GM18858 (cell line): ENCODE results near the gene CLDN6.

ENCODE experiments used
- ATAC-seq: cut with Tn5 transposase; IDR thresholded peaks from one replicate; pipeline ENCODE4 v1.9.1; 2021; ENCODE audit not compliant: unreplicated experiment

The CLDN6 gene

GRCh38 chr16:2973093-2973492, 44.9 kb downstream of the CLDN6 start:
- no peak for ATAC-seq

DNA sequence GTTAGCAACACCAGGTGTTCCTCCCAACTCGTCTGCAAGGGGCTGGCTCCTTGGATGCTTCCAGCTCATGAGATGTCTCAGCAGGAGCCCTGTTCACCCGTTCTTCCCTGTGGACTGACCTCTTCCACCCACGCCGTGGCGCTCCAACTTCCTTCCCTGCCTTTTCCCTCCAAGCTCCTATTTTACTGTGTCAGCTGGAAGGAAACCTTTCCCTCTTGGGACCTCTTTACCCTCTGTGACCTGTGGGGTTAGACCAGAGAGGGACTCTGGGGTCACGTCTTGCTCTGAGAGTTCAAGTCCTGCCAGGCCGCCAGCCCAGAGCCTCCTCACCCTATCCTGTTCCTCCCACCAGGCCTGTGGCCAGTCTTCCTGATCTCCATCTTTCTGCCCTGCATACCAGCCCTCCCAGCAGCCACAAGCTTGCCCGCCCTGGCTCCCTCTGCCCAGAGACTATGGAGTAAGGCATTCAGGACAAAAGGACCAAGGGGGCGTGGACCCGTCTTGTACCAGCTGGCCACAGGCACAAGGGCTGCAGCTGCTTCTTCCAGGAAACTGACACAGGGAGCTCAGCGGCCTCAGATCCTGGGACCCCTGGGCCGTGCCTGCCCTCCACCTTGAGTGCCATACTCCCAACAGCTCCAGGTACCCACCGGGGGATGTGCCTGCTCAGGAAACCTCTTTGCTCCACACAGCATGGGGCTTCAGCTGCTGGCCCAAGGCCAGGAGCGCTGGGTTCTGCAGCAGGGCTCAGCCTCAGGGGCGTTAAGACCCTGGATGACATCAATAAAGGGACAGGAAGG, 45.8 kb downstream of the CLDN6 start:
- no peak for ATAC-seq

DNA sequence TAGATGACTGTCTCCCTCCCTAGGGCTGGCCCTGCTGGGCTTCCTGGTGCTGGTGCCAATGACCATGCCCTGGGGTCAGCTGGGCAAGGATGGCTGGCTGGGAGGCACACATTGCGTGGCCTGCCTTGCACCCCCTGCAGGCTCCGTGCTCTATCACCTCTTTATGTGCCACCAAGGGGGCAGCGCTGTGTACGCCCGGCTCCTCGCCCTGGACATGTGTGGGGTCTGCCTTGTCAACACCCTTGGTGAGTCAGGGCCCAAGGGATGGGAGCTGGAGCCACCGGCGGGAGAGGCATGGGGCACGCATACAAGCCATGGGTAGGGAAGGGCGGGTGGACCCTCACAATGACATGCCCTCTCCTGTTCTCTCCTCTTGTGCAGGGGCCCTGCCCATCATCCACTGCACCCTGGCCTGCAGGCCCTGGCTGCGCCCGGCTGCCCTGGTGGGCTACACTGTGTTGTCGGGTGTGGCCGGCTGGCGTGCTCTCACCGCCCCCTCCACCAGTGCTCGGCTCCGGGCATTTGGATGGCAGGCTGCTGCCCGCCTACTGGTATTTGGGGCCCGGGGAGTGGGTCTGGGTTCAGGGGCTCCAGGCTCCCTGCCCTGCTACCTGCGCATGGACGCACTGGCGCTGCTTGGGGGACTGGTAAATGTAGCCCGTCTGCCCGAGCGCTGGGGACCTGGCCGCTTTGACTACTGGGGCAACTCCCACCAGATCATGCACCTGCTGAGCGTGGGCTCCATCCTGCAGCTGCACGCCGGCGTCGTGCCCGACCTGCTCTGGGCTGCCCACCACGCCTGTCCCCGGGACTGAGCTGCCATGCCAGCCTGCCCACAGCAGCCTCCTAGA, 46.6 kb downstream of the CLDN6 start:
- no peak for ATAC-seq

- ATAC-seq = no peak
These were observed 47.4 kb downstream of the CLDN6 start for GRCh38 chr16:2970563-2970962.

DNA sequence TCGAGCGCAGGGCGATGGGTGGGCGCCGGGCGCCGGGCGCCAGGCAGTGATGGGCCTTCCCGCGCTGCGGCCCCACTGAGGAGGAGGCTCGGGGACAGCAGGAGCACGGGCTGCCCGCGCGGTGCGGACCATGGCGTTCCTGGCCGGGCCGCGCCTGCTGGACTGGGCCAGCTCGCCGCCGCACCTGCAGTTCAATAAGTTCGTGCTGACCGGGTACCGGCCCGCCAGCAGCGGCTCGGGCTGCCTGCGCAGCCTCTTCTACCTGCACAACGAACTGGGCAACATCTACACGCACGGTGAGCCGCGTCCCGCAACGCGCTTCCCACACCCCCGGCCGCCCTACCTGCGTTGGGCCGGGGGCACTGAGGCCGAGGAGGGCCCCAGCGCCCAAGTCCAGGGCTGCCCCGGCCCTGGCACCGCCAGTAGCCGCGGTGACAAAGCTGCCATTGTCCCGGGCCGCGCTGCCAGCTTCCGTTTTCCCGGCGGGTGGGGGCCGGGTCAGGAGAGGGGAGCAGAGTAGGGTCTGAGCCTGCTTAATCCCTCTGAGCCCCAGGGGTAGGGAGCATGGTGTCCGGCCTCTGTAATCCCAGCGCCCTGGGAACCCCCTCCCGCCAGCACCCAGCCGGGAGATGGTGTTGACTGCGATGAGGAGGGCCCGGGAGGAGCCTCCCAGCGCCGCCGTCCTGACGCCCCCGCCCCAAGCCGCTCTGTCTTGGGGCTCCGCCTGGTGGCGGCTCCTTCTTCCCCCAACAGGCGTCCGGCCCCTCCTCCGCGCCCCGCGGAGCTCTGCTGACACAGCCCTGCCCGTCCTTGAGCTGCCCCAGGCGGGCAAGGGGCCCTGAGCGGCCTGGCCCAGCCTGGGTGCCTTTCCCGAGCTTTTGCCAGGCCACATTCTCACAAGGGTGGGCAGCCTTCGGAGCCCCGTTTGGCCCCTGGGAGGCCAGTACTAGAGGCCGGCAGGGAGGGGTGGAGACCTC, 48.1 kb downstream of the CLDN6 start:
- peak; percentile 5 for ATAC-seq

- ATAC-seq = peak; percentile 41
These were observed 49.0 kb downstream of the CLDN6 start, which contains the start of gene PAQR4 for GRCh38 chr16:2968738-2969544. Gene PAQR4, plus strand, starts transcription at chr16:2969348. Its CDS starts 327 bp downstream, at chr16:2969675.

- no peak for ATAC-seq
These were observed 49.6 kb downstream of the CLDN6 start for GRCh38 chr16:2968368-2968737.

DNA sequence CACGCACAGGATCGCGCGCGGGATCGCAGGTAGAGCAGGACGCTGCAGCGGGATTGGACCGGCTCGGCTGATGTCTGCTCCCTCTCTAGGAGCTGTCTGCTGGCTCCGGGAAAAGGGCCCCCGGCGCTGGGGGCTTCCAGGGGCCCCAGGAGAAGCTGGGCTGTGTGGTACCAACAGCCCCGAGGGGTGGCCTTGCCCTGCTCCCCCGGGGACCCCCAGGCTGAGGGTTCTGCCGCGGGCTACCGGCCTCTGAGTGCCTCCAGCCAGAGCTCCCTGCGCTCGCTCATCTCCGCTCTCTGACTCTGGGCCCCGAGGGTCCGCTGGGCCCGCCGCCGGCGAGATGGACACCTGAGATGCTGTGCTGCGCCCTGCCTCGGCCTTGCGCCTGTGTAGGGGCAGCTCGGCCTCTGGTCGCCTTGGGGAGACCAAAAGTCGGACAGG, 50.2 kb downstream of the CLDN6 start:
- ATAC-seq = no peak

DNA sequence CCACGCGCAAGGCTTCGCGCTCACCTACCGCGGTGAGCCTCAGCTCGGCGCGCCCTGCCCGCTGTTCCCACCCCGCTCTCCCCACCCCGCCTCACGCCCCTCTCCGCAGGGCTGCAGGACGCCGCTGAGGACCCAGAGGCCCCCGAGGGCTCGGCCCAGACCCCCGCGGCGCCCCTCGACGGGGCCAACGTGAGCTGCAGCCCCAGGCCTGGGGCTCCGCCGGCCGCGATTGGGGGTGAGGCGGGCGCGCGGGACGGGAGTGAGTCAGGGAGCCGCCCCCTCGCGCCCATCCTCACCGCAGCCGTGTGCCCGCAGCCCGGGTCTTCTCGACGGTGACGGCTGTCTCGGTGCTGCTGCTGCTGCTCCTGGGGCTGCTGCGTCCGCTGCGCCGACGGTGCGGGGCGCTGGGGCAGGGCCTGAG, 50.8 kb downstream of the CLDN6 start:
- no peak for ATAC-seq

DNA sequence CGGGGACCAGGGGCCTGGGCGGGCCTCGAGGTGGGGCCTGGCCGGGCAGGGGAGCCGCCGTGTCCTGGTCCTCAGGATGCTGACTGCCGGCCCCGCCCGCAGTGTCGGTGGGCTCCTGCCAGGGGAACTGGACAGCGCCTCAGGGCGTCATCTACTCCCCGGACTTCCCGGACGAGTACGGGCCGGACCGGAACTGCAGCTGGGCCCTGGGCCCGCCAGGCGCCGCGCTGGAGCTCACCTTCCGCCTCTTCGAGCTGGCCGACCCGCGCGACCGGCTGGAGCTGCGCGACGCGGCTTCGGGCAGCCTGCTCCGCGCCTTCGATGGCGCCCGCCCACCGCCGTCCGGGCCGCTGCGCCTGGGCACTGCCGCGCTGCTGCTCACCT, 51.2 kb downstream of the CLDN6 start:
- no peak for ATAC-seq

DNA sequence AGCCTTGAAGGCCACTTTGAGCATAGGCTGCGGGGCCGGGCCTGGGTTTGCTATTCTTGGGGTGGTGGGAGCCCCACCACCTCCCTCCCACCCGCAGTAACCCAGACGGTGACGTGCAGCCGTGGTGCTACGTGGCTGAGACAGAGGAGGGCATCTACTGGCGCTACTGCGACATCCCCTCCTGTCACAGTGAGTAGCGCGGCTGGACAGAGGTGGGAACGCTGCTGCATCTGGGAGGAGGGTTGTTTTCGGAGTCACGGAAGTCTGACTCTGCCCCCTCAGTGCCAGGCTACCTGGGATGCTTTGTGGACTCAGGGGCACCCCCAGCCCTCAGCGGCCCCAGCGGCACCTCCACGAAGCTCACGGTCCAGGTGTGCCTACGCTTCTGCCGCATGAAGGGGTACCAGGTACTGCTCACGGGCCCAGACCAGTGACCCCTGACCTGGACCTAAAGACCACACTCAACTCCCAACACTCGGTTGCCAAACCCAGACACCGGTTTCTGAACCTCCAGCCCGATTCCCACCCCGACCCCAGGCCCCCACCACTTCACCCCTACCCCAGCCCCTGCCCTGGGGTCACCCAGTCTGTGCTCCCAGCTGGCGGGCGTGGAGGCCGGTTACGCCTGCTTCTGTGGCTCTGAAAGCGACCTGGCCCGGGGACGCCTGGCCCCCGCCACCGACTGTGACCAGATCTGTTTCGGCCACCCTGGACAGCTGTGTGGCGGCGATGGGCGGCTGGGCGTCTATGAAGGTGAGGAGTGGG, 51.8 kb downstream of the CLDN6 start:
- no peak for ATAC-seq
